Loucy (cell line): ENCODE data around the gene DSCAML1.

Experiments
- EZH2phosphoT487 ChIP-seq: fragments of 200-600 bp; IDR thresholded peaks from 2 replicates; pipeline ENCODE4 v1.6.1; 2018; ENCODE audit warnings: antibody characterized with exemption, mild to moderate bottlenecking, moderate library complexity, borderline replicate concordance
- TF ChIP-seq, protein P1 (sequence below): fragments of 200-600 bp; sonication (generic); conservative IDR thresholded peaks from 2 replicates; pipeline ENCODE4 v1.5.1; 2014; ENCODE audit warnings: mild to moderate bottlenecking, antibody characterized with exemption, low read length

DNA sequence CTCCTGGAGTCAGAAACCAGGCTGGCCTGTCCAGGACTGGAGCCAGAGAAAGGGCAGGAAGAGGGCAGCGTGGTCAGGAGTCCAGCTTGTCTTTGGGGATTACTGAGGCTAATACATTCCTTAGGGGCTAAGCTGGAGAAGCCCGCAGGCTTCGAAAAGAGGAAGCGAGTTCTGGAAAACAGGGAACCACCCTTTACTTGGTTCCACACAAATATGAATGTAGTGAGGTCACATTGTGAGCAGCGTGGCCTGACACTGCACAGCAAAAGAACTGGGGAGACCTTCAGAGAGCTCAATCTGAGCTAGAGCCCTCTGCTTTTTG lies 337.1 kb downstream of the DSCAML1 start:
- TF ChIP-seq, protein P1, sequence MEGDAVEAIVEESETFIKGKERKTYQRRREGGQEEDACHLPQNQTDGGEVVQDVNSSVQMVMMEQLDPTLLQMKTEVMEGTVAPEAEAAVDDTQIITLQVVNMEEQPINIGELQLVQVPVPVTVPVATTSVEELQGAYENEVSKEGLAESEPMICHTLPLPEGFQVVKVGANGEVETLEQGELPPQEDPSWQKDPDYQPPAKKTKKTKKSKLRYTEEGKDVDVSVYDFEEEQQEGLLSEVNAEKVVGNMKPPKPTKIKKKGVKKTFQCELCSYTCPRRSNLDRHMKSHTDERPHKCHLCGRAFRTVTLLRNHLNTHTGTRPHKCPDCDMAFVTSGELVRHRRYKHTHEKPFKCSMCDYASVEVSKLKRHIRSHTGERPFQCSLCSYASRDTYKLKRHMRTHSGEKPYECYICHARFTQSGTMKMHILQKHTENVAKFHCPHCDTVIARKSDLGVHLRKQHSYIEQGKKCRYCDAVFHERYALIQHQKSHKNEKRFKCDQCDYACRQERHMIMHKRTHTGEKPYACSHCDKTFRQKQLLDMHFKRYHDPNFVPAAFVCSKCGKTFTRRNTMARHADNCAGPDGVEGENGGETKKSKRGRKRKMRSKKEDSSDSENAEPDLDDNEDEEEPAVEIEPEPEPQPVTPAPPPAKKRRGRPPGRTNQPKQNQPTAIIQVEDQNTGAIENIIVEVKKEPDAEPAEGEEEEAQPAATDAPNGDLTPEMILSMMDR: no peak
- TF ChIP-seq EZH2phosphoT487: no peak
